Measurements from ENCODE around the gene NEO1.

The NEO1 gene

DNA sequence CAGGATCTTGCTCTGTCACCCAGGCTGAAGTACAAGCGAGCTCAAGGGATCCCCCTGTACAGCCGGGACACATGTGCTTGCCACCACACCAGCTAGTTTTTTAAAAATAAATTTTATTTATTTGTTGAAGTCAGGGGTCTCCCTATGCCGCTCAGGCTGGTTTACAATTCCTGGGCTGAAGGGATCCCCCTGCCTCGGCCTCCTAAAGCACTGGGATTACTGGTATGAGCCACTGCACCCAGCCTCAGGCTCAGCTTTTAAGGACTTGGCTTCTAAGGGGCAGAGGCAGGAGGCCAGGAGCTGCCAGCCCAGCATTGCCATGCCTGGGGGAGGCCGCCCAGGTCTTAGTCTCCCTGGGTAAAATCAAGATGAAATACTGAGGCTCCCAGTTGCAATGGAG, 279.2 kb downstream of the NEO1 start:
- no peak for FAIRE-seq

DNA sequence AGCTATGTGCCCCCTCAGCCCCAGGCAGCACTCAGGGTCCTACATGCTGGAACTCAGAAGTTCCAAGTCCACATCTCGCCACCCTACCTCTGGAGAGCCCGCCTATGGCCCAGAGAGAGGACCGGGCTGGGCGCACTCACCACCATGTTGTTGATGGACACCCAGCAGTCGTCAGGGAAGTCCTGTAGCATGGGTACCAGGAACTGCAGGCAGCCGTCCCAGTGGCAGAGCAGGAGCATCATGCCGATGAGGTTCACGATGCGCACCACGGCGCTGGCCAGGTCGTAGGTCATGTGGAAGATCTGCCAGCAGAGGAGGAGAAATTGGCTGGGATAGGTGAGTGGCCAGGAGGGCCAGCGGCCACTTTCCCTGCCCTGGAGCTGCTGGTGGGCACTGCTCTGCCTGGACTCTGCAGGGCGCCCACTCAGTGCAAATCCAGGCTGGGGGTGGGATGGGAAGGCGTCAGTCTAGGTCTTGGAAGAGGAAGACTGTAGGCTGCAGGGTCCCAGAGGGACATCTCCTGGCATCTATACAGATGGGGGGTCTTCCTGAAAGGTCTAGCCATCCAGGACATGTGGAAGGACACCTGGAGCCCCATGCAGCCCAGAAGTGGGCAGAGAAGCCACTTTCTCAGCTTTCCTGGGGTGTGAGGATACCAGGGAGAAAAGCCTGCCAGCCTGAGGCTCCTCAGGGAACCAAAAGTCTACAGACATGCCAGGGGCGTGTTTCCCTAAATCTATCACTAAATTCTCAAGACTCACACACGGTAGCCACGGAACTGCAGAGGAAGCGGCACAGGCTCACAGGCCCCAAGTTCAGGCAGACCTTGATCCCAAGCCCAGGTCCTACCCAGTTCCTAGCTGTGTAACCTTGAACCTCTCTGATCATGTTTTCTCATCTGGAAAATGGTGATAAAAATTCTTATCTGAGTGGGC, 280.0 kb downstream of the NEO1 start:
- DNase-seq (ENCODE audit: insufficient read length, low spot score) (no peak), FAIRE-seq (no peak)
- TF ChIP-seq POLR2A (IDR thresholded peaks at IDR 0.05; ENCODE audit: low read depth, low read length) (no peak), TAF1 (IDR thresholded peaks at IDR 0.05; ENCODE audit: low read depth, low read length) (no peak), PAX5 (IDR thresholded peaks at IDR 0.05; ENCODE audit: insufficient read depth, low read length, severe bottlenecking) (no peak), POU2F2 (IDR thresholded peaks at IDR 0.05; ENCODE audit: low read depth, low read length) (no peak), POLR2AphosphoS5 (IDR thresholded peaks at IDR 0.05; ENCODE audit: low read depth, low read length) (no peak), SPI1 (IDR thresholded peaks at IDR 0.05; ENCODE audit: low read depth, low read length) (no peak)

More for the DNA sequence above, 279.2 kb downstream of the NEO1 start:
- no peak for TF ChIP-seq POLR2AphosphoS5 (IDR thresholded peaks at IDR 0.05; ENCODE audit: low read depth, low read length)
- no peak for DNase-seq (ENCODE audit: insufficient read length, low spot score)

- no peak for DNase-seq (ENCODE audit: insufficient read length, low spot score)
- FAIRE-seq = no peak
- TF ChIP-seq TAF1 (IDR thresholded peaks at IDR 0.05; ENCODE audit: low read depth, low read length) (no peak), POLR2A (IDR thresholded peaks at IDR 0.05; ENCODE audit: low read depth, low read length) (no peak), POU2F2 (IDR thresholded peaks at IDR 0.05; ENCODE audit: low read depth, low read length) (no peak), SPI1 (IDR thresholded peaks at IDR 0.05; ENCODE audit: low read depth, low read length) (no peak), PAX5 (IDR thresholded peaks at IDR 0.05; ENCODE audit: insufficient read depth, low read length, severe bottlenecking) (no peak), POLR2AphosphoS5 (IDR thresholded peaks at IDR 0.05; ENCODE audit: low read depth, low read length) (no peak)
These were observed 280.7 kb downstream of the NEO1 start for GRCh38 chr15:73333001-73333400.

DNA sequence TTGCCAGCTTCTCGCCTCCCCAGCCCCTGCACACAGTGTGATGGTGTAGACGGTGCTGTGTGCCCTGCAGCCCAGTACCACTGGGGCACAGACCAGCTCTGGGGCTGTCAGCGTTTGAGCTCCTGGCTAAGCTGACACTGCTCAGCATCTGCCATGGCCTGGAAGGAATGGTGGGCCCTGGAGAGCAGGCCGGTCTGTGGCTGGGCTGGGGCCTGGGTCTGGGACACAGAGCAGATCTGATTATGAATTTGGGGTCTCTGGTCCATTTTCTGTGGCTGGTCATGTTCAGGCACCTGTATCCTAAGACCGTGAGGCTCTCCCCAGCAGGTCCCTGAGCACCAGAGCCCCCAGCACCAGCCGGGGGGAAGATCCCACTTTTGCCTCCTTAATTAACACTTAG, 281.8 kb downstream of the NEO1 start:
- FAIRE-seq = no peak

GRCh38 chr15:73335026-73335425, 282.8 kb downstream of the NEO1 start:
- DNase-seq (ENCODE audit: insufficient read length, low spot score) (no peak), FAIRE-seq (no peak)
- TF ChIP-seq POLR2AphosphoS5 (IDR thresholded peaks at IDR 0.05; ENCODE audit: low read depth, low read length) = no peak
- TF ChIP-seq SPI1 (IDR thresholded peaks at IDR 0.05; ENCODE audit: low read depth, low read length) = no peak
- no peak for TF ChIP-seq POLR2A (IDR thresholded peaks at IDR 0.05; ENCODE audit: low read depth, low read length)
- TF ChIP-seq TAF1 (IDR thresholded peaks at IDR 0.05; ENCODE audit: low read depth, low read length) = no peak
- TF ChIP-seq POU2F2 (IDR thresholded peaks at IDR 0.05; ENCODE audit: low read depth, low read length) = no peak
- TF ChIP-seq PAX5 (IDR thresholded peaks at IDR 0.05; ENCODE audit: insufficient read depth, low read length, severe bottlenecking) = no peak

More for the DNA sequence above, 281.8 kb downstream of the NEO1 start:
- no peak for DNase-seq (ENCODE audit: insufficient read length, low spot score)
- no peak for TF ChIP-seq POLR2AphosphoS5 (IDR thresholded peaks at IDR 0.05; ENCODE audit: low read depth, low read length)
- no peak for TF ChIP-seq TAF1 (IDR thresholded peaks at IDR 0.05; ENCODE audit: low read depth, low read length)
- no peak for TF ChIP-seq PAX5 (IDR thresholded peaks at IDR 0.05; ENCODE audit: insufficient read depth, low read length, severe bottlenecking)
- TF ChIP-seq SPI1 (IDR thresholded peaks at IDR 0.05; ENCODE audit: low read depth, low read length) = no peak
- TF ChIP-seq POU2F2 (IDR thresholded peaks at IDR 0.05; ENCODE audit: low read depth, low read length) = no peak
- TF ChIP-seq POLR2A (IDR thresholded peaks at IDR 0.05; ENCODE audit: low read depth, low read length) = no peak

DNA sequence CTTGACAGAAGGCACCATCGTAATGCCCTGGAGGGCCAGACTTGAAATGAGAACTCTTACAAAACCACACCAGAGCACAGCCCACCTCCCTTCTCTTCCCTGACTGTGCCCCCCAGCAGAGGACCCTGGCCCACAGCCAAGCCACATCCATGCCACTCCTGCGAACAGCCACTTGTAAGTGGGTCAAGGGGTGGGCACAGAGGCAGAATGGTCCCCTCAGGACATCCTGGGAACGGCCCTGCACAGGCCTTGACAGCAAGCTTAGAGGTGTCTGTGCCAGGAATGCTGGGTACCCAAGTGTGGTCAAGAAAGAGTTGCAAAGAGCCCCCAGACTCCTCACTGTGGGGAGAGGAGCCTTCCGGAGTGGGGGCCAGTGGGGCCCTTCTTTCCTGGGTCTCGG, 283.2 kb downstream of the NEO1 start:
- TF ChIP-seq POLR2A (IDR thresholded peaks at IDR 0.05; ENCODE audit: low read depth, low read length) = no peak
- TF ChIP-seq TAF1 (IDR thresholded peaks at IDR 0.05; ENCODE audit: low read depth, low read length) = no peak
- TF ChIP-seq POU2F2 (IDR thresholded peaks at IDR 0.05; ENCODE audit: low read depth, low read length) = no peak
- TF ChIP-seq POLR2AphosphoS5 (IDR thresholded peaks at IDR 0.05; ENCODE audit: low read depth, low read length) = no peak
- no peak for TF ChIP-seq PAX5 (IDR thresholded peaks at IDR 0.05; ENCODE audit: insufficient read depth, low read length, severe bottlenecking)
- no peak for TF ChIP-seq SPI1 (IDR thresholded peaks at IDR 0.05; ENCODE audit: low read depth, low read length)
- FAIRE-seq (no peak), DNase-seq (ENCODE audit: insufficient read length, low spot score) (no peak)

GRCh38 chr15:73336756-73337155, 284.5 kb downstream of the NEO1 start:
- no peak for DNase-seq (ENCODE audit: insufficient read length, low spot score)
- no peak for FAIRE-seq
- TF ChIP-seq POLR2A (IDR thresholded peaks at IDR 0.05; ENCODE audit: low read depth, low read length) = no peak
- TF ChIP-seq POU2F2 (IDR thresholded peaks at IDR 0.05; ENCODE audit: low read depth, low read length) = no peak
- TF ChIP-seq TAF1 (IDR thresholded peaks at IDR 0.05; ENCODE audit: low read depth, low read length) = no peak
- no peak for TF ChIP-seq PAX5 (IDR thresholded peaks at IDR 0.05; ENCODE audit: insufficient read depth, low read length, severe bottlenecking)
- no peak for TF ChIP-seq POLR2AphosphoS5 (IDR thresholded peaks at IDR 0.05; ENCODE audit: low read depth, low read length)
- TF ChIP-seq SPI1 (IDR thresholded peaks at IDR 0.05; ENCODE audit: low read depth, low read length) = no peak

DNA sequence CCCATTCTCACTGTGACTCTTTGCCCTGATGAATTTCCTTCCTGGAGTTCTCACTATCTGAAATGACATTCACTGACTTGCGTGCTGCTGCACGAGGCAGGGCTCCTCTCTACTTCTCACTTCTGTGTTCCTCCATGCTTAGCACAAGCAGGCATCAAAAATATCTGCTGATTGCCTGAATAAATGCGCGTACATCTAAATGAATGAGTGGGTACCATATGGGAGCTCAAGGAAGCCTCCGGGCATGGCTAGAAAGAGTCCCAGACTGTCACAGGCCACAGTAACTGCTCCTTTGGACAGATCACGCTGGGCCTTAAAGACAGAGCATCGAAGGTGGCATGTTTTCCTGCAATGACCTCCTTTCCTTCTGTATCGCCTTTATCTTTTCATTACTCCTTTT, 284.9 kb downstream of the NEO1 start:
- FAIRE-seq (no peak), DNase-seq (ENCODE audit: insufficient read length, low spot score) (no peak)
- TF ChIP-seq PAX5 (IDR thresholded peaks at IDR 0.05; ENCODE audit: insufficient read depth, low read length, severe bottlenecking) (no peak), POLR2AphosphoS5 (IDR thresholded peaks at IDR 0.05; ENCODE audit: low read depth, low read length) (no peak), POU2F2 (IDR thresholded peaks at IDR 0.05; ENCODE audit: low read depth, low read length) (no peak), TAF1 (IDR thresholded peaks at IDR 0.05; ENCODE audit: low read depth, low read length) (no peak), POLR2A (IDR thresholded peaks at IDR 0.05; ENCODE audit: low read depth, low read length) (no peak), SPI1 (IDR thresholded peaks at IDR 0.05; ENCODE audit: low read depth, low read length) (no peak)

DNA sequence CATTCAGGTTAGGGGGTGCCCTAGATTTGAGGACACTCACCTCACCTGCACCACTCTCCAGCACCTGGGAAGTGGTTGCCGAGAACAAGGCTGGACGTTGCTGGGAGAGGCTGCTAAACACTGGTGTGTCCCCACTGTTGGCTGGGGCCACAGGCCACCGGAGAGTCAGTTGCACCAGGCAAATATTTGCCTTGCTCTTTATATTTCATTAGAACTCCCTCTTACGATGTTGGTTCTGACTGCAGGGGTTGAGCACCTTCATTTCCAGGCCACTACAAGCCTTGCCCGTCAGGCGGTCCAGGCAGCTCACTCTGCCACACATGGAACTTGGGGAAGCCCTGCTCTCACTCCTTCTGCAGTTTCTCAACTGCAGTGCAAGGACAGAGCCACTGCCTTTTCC, 285.8 kb downstream of the NEO1 start:
- no peak for TF ChIP-seq TAF1 (IDR thresholded peaks at IDR 0.05; ENCODE audit: low read depth, low read length)
- no peak for TF ChIP-seq POU2F2 (IDR thresholded peaks at IDR 0.05; ENCODE audit: low read depth, low read length)
- TF ChIP-seq PAX5 (IDR thresholded peaks at IDR 0.05; ENCODE audit: insufficient read depth, low read length, severe bottlenecking) = no peak
- no peak for TF ChIP-seq SPI1 (IDR thresholded peaks at IDR 0.05; ENCODE audit: low read depth, low read length)
- no peak for TF ChIP-seq POLR2A (IDR thresholded peaks at IDR 0.05; ENCODE audit: low read depth, low read length)
- DNase-seq (ENCODE audit: insufficient read length, low spot score) = no peak
- no peak for FAIRE-seq
